DMS 273 treated with DMSO at 0.1 percent for 48 hours (cell line): ENCODE data around the gene ZNF439.
A peak's percentile ranks its signal among the peaks of the same experiment; 100 is the strongest.
"Not testable (repeated sequence)": the region's sequence is repeated elsewhere in the genome, so short reads cannot be mapped to it uniquely, and the experiment has no call there.

ENCODE experiments used
- DNase-seq: peaks from one replicate; lab custom pipeline; 2025; lab: John Stamatoyannopoulos, UW

The ZNF439 gene

DNA sequence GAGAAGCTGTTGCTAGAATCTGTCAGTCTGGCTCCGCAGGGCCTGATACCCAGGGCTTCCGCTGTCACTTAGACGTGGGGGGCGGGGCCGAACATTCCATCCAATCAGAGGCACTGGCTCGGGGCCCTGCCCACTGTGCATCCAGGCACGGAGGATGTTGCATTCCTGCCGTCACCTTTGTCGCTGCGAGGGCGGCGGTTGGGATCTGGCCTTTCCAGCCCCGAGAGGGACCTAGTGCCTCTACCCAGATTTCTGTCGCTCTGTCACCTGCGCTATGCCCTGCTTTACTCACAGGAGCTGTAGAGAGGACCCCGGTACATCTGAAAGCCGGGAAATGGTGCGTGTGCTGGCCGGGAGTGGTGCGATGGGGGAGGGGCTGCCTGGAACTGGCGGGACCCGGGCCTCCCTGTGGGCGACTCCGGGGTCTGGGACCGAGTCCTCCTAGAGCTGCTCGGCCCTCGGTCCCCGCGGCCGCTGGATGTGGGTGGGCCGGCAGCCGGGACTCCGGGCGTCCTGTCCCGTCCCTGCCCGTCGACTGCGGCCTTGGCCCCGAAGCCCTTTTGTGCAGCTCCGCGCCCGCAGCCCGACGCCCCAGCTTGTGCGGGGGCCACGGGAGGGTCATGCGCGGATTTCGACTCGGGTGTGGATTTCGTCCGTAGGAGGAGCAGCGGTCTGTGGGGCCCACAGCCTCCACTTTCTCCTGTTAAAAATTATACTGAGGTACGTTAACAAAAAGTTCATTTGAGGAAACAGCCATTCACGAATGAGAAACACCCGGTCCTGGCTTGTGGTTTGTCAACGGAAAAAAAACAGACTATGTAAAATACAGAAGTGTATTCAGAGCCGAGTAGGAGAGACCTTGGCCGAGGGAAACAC is at the start of gene ZNF439:
TSS of gene ZNF439 (plus strand) at position 133 of the 876 bp plus-strand sequence. CDS start at position 275, 142 bp downstream.
- DNase-seq, result peak; percentile 13

GRCh38 chr19:11806354-11807098 is 42.0 kb upstream of the ZNF439 start:
- no peak for DNase-seq

GRCh38 chr19:11807099-11807380 is 41.5 kb upstream of the ZNF439 start:
- DNase-seq, result no peak

DNA sequence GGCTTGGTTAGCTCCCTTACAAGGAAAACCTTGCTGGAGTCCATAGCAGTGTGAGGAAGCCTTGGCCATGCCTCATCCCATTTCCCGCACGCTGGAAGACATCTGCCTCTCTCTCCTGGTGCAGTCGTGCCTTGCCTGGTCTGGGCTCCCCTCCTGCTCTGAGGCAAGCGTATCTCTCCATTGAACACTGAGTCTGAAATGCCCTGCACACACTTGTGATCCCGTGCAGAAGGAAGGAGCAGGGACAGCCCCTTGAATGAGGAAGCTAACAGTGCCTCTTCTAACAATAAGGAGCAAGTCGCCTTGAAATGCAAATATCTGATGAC is 34.9 kb upstream of the ZNF439 start:
- DNase-seq, result no peak

DNA sequence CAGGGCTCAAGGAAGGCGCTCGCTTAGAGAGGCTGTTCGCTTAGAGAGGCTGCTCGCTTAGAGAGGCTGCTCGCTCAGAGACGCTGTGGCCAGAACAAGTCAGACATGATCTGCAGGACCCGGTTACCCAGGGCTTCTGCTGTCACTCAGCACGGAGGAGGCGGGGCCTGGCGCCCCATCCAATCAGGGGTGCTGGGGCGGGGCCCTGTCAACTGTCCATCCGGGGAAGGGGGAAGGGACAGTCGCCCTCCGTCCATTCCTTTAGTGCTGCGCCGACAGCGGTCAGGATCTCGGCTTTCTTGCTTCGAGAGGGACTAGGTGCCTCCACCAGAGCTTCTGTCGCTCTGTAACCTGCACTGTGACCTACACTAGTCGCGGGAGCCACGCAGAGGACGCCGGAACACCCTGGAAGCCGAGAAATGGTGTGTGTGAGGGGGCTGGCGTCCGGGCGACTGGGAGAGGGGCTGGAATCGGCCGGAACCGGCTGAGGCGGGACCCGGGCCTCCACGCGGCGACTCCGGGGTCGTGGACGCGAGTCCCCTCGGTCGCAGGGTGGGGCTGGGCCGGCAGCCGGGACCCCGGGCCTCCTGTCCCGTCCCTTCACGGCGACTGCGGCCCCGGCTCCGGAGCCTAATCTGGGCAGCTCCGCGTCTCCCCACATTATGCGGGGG is 34.4 kb upstream of the ZNF439 start, which contains the start of gene ZNF440:
TSS of gene ZNF440 (plus strand) at position 245 of the 671 bp plus-strand sequence. CDS start at position 420, 175 bp downstream.
- DNase-seq, result peak; percentile 67

DNA sequence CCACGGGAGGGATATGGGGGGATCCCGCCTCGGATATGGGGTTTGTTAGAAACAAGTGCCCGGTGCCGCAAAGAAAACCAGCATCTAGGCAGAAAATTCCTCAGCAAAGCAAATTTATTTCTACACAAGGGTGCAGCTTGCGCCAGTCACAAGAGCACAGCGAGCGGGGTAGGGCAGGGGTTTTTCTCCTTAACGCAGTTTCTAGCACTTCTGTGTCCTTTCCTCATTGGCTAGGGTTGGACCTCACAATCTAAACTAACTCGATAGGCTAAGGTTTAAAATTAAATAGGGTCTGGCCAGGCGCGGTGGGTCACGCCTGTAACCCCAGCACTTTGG is 33.9 kb upstream of the ZNF439 start:
- DNase-seq, result no peak

DNA sequence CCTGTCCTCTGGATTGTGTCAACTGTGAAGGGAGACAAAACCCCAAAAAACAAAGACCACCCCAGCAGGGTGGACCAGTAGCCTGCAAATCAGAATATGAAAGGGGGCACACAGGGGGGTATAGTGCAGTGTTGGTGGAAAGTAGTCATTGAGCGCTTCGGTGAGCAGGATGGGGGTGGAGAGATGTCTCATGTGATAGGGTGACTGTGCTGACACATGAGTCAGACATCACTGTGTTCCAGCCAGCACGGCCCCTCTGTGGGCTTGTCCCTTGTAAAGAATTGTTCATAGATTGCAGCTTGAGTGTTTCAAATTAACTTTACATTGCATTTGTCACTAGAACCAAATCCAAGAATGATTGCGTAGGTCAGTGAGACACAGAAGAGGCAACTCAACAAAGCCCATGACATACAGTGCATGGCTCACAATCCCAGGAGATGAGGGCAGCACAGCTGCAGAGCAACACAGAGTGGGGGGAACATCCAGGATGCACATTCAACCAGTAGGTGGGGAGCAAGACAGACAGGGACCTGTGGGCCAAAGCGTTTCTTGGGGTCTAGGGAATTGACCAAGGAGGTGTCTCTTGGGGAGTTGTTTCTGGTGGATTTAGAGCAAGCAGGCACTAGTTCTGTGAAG is 26.9 kb upstream of the ZNF439 start:
- DNase-seq, result no peak

DNA sequence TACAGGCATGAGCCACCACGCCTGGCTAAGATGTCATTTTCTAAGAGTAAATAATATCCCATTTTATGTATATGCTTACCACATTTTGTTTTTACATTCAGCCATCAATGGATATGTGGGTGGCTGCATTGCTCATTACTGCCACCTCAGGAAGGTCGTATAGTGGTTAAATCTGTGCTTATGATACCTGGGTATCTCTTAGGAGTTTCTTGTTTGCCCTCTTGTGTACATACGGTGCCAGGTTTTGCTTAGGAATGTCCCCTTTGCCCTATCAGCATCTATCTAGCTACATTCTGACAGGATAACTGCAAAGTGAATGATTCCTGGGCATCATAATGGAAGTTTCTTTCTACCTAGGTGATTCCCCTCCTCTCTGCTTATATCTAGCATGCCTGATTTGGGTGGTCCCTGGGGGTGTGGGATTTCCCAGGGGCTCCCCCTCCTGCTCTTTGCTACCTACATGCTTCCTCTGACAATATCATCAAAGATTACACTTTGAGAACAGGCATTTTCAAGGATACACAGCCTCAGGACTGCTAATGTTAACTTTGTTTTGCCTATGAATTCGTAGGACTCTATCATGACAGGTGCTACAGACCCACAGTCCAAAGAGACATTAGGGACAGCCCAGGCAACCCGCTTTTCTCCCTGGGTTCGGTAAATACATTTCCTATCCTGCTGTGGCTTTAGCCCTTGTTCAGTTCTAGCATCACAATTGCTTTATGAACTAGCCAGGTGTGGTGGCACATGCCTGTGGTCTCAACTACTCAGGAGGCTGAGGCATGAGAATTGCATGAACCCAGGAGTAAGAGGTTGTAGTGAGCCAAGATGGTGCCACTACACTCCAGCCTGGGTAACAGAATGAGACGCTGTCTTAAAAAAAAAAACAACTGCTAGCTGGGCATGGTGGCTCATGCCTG is 19.3 kb upstream of the ZNF439 start:
- DNase-seq, result not testable (repeated sequence)

GRCh38 chr19:11832253-11832912 is 16.1 kb upstream of the ZNF439 start:
- DNase-seq, result no peak

DNA sequence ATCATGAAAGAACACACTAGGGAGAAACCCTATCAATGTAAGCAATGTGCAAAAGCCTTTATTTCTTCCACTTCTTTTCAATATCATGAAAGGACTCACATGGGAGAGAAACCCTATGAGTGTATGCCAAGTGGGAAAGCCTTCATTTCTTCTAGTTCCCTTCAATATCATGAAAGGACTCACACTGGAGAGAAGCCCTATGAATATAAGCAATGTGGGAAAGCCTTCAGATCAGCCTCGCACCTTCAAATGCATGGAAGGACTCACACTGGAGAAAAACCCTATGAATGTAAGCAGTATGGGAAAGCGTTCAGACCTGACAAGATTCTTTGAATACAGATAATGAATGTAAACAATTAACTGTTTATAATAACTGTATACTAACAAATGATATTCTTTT is 15.0 kb upstream of the ZNF439 start:
- no peak for DNase-seq

DNA sequence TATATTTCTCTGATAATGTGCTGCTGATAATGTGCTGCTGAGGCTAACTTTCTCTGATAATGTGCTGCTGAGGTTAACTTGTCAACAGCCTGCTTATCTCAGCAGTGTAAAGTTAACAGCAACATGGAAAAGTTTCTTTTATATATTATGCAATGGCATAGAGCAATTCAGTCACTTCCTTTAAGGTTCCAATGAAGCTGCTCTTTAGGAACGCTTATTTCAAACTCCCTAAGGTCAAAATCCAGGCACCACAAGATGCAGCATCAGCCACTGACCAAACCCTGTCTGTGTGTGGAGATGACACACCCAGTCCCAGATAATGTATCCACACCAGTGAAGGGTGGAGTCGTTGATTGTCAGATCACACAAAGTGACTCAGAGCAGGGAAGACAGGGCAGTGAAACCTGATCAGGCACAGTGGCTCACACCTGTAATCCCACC is 12.9 kb upstream of the ZNF439 start:
- not testable (repeated sequence) for DNase-seq

GRCh38 chr19:11843722-11844121 is 4.8 kb upstream of the ZNF439 start:
- no peak for DNase-seq

GRCh38 chr19:11847615-11848014 is 911 bp upstream of the ZNF439 start:
- DNase-seq, result not testable (repeated sequence)

DNA sequence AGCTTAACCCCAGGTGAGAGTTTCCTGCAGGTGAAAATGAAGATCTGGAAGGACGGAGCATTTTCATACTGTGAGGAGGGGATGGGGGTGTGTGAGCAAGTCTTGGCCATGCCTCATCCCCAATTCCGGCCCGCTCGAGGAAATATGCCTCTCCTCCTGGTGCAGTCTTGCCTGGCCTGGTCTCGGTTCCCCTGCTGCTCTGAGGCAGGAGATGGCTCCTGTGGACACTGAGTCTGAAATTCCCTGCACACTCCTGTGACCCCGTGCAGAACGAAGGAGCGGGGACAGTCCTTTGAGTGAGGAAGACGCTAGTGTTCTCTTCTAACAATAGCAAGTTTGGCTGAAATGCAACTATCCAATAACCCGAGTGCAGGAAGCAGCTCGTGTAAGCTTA is 329 bp upstream of the ZNF439 start:
- no peak for DNase-seq

GRCh38 chr19:11850289-11850688 is 1.8 kb downstream of the ZNF439 start:
- not testable (repeated sequence) for DNase-seq

- no peak for DNase-seq
Measured at GRCh38 chr19:11853358-11853757, 4.8 kb downstream of the ZNF439 start.

DNA sequence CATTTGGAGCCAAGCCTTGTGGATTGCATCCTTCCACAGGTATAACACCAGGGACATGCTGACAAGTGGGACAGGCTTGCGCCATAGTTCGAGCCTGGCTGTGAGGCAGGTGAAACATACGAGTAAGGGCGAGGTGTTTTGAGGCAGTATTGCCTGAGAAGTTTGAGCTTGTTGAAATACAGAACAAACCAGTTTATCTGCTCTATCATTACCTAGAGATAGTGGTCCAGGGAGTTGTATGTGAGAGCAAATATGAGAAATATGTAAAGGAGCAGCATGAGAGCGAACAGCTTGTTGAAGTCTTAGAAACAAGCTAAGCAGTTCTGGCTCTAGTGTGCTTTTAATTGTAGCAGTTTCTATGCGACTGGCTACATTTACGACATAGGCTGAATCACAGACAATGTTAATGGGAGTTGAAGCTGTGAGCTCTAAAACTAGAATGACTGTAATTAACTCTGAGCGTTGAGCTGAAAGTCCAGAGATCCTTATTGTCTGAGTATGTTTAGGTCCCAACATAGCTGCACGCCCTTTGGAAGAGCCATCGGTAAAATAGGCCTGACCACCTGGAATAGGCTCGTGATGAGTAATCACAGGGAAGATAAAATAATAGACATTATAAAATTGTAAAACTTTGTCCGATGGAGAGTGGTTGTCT is 8.2 kb downstream of the ZNF439 start:
- DNase-seq, result no peak

GRCh38 chr19:11860721-11861120 is 12.2 kb downstream of the ZNF439 start:
- no peak for DNase-seq

GRCh38 chr19:11861301-11861700 is 12.8 kb downstream of the ZNF439 start:
- no peak for DNase-seq

- DNase-seq, result not testable (repeated sequence)
Measured at GRCh38 chr19:11867766-11868165, 19.2 kb downstream of the ZNF439 start.
